GM23338 (cell line): ENCODE measurements around the gene ARSI.

Source experiments
- CREB1 ChIP-seq: fragments of 250-450 bp; sonication (Bioruptor Pico); IDR thresholded peaks from 2 replicates; pipeline ENCODE4 v1.5.0; 2020; ENCODE audit warnings: low read depth, mild to moderate bottlenecking, moderate library complexity
- CTCF ChIP-seq, 2 experiments: fragments of 200-600 bp in 1 of 2; sonication (generic) in 1 of 2; conservative IDR thresholded peaks; 2 replicates each; pipeline versions ENCODE4 v1.5.1 to v1.6.1; 2016 to 2017; ENCODE audit warnings: antibody characterized with exemption in 2 of 2, low read depth in 2 of 2, mild to moderate bottlenecking in 2 of 2, moderate library complexity in 1 of 2
- ETS1 ChIP-seq: IDR thresholded peaks from 2 replicates; pipeline ENCODE4 v1.6.1; 2016; ENCODE audit warnings: antibody characterized with exemption
- EZH2 ChIP-seq: fragments of 200-600 bp; sonication (generic); IDR thresholded peaks from one replicate; pipeline ENCODE4 v1.8.0; 2017; ENCODE audit warnings: antibody characterized with exemption, mild to moderate bottlenecking, low read depth; ENCODE audit not compliant: unreplicated experiment
- EZH2phosphoT487 ChIP-seq: fragments of 200-600 bp; sonication (generic); IDR thresholded peaks from one replicate; pipeline ENCODE4 v1.8.1; 2018; ENCODE audit warnings: antibody characterized with exemption; ENCODE audit not compliant: unreplicated experiment
- JUNB ChIP-seq: IDR thresholded peaks from one replicate; pipeline ENCODE4 v1.6.1; 2016; ENCODE audit warnings: antibody characterized with exemption; ENCODE audit not compliant: unreplicated experiment
- NANOG ChIP-seq: IDR thresholded peaks from 2 replicates; pipeline ENCODE4 v1.6.1; 2016; ENCODE audit warnings: antibody characterized with exemption, borderline replicate concordance
- POLR2AphosphoS5 ChIP-seq: IDR thresholded peaks from 2 replicates; pipeline ENCODE4 v1.6.1; 2016; ENCODE audit warnings: antibody characterized with exemption, low read depth
- REST ChIP-seq: IDR thresholded peaks from one replicate; pipeline ENCODE4 v1.6.1; 2018; ENCODE audit warnings: antibody characterized with exemption; ENCODE audit not compliant: unreplicated experiment
- STAT1 ChIP-seq: IDR thresholded peaks from one replicate; pipeline ENCODE4 v1.6.1; 2016; ENCODE audit warnings: antibody characterized with exemption; ENCODE audit not compliant: unreplicated experiment
- ZNF114 ChIP-seq: fragments of 250-450 bp; sonication (Bioruptor Pico); IDR thresholded peaks from 2 replicates; pipeline ENCODE4 v1.5.0; 2020; ENCODE audit warnings: mild to moderate bottlenecking, moderate library complexity
- ZNF331 ChIP-seq: fragments of 250-450 bp; sonication (Bioruptor Pico); IDR thresholded peaks from 2 replicates; pipeline ENCODE4 v1.5.0; 2020; ENCODE audit warnings: low read depth, mild to moderate bottlenecking, moderate library complexity
- ZNF462 ChIP-seq: fragments of 250-450 bp; sonication (Bioruptor Pico); IDR thresholded peaks from 2 replicates; pipeline ENCODE4 v1.5.0; 2020; ENCODE audit warnings: mild to moderate bottlenecking, moderate library complexity

- TF ChIP-seq EZH2 (no peak), CTCF (conservative IDR thresholded peaks at IDR 0.05; ENCODE audit: low read depth in 2 of 2) (no peak), POLR2AphosphoS5 (no peak), ETS1 (no peak), REST (no peak), CREB1 (CRISPR knock-in tag) (no peak), EZH2phosphoT487 (no peak), JUNB (no peak), NANOG (no peak), ZNF462 (CRISPR knock-in tag) (no peak), STAT1 (no peak), ZNF114 (CRISPR knock-in tag) (no peak), ZNF331 (CRISPR knock-in tag) (no peak)
Observed at GRCh38 chr5:150279330-150280020, 23.2 kb downstream of the ARSI start.
